GM23338 (cell line): Measurements from ENCODE around the gene TCERG1L.

Source experiments
- EZH2 ChIP-seq: fragments of 200-600 bp; sonication (generic); IDR thresholded peaks from one replicate; pipeline ENCODE4 v1.8.0; 2017; ENCODE audit warnings: antibody characterized with exemption, mild to moderate bottlenecking, low read depth; ENCODE audit not compliant: unreplicated experiment
- POLR2AphosphoS5 ChIP-seq: IDR thresholded peaks from 2 replicates; pipeline ENCODE4 v1.6.1; 2016; ENCODE audit warnings: antibody characterized with exemption, low read depth
- STAT1 ChIP-seq: IDR thresholded peaks from one replicate; pipeline ENCODE4 v1.6.1; 2016; ENCODE audit warnings: antibody characterized with exemption; ENCODE audit not compliant: unreplicated experiment
- TF ChIP-seq, protein P1 (sequence below), 2 experiments: fragments of 200-600 bp in 1 of 2; sonication (generic) in 1 of 2; conservative IDR thresholded peaks; 2 replicates each; pipeline versions ENCODE4 v1.5.1 to v1.6.1; 2016 to 2017; ENCODE audit warnings: antibody characterized with exemption in 2 of 2, low read depth in 2 of 2, mild to moderate bottlenecking in 2 of 2, moderate library complexity in 1 of 2
- TF ChIP-seq, protein P2 (sequence below): IDR thresholded peaks from one replicate; pipeline ENCODE4 v1.6.1; 2018; ENCODE audit warnings: antibody characterized with exemption; ENCODE audit not compliant: unreplicated experiment

DNA sequence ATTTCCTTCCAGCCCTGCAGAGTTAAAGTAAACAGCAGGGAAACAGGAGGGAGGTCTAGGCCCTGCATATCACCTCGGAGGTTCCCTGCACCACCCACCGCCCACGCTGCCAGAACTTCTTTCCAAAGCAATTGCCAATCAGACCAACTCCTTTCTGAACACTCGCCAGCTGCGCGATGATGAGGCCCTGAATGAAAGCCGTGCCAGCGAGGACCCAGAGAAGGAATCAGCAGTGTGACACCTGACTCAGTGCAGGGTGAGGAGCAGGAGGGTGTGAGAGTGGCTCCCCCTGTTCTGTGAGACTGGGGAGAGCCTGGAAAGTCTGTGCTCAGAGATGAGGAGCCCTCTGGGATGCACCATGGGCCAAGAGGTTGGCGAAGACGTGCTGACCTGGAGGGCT lies 3.3 kb upstream of the TCERG1L start:
- TF ChIP-seq, protein P1, sequence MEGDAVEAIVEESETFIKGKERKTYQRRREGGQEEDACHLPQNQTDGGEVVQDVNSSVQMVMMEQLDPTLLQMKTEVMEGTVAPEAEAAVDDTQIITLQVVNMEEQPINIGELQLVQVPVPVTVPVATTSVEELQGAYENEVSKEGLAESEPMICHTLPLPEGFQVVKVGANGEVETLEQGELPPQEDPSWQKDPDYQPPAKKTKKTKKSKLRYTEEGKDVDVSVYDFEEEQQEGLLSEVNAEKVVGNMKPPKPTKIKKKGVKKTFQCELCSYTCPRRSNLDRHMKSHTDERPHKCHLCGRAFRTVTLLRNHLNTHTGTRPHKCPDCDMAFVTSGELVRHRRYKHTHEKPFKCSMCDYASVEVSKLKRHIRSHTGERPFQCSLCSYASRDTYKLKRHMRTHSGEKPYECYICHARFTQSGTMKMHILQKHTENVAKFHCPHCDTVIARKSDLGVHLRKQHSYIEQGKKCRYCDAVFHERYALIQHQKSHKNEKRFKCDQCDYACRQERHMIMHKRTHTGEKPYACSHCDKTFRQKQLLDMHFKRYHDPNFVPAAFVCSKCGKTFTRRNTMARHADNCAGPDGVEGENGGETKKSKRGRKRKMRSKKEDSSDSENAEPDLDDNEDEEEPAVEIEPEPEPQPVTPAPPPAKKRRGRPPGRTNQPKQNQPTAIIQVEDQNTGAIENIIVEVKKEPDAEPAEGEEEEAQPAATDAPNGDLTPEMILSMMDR (conservative IDR thresholded peaks at IDR 0.05; ENCODE audit: low read depth in 2 of 2) = no peak
- TF ChIP-seq, protein P2, sequence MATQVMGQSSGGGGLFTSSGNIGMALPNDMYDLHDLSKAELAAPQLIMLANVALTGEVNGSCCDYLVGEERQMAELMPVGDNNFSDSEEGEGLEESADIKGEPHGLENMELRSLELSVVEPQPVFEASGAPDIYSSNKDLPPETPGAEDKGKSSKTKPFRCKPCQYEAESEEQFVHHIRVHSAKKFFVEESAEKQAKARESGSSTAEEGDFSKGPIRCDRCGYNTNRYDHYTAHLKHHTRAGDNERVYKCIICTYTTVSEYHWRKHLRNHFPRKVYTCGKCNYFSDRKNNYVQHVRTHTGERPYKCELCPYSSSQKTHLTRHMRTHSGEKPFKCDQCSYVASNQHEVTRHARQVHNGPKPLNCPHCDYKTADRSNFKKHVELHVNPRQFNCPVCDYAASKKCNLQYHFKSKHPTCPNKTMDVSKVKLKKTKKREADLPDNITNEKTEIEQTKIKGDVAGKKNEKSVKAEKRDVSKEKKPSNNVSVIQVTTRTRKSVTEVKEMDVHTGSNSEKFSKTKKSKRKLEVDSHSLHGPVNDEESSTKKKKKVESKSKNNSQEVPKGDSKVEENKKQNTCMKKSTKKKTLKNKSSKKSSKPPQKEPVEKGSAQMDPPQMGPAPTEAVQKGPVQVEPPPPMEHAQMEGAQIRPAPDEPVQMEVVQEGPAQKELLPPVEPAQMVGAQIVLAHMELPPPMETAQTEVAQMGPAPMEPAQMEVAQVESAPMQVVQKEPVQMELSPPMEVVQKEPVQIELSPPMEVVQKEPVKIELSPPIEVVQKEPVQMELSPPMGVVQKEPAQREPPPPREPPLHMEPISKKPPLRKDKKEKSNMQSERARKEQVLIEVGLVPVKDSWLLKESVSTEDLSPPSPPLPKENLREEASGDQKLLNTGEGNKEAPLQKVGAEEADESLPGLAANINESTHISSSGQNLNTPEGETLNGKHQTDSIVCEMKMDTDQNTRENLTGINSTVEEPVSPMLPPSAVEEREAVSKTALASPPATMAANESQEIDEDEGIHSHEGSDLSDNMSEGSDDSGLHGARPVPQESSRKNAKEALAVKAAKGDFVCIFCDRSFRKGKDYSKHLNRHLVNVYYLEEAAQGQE = no peak
- no peak for TF ChIP-seq POLR2AphosphoS5
- no peak for TF ChIP-seq EZH2
- no peak for TF ChIP-seq STAT1
